ENCODE data around the gene COPZ2.

DNA sequence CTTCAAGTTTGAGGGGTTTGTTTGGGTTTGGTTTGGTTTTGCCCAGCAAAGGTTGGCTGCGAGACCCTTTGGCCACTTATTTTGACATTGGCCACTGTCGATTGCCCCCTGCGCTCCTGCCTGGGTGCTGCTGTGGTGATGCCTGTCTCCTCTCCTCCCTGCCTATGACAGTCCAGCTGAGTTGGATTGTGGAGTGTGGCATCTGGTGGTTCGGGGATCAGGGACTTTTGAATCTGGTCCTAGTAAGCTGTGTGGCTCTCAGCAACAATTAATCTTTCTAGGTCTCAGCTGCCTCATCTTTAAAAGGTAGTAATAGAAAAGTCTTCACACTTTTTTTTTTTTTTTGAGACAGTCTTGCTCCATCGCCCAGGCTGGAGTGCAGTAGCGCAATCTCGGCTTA is 39.6 kb downstream of the COPZ2 start:
- TF ChIP-seq, protein P1, sequence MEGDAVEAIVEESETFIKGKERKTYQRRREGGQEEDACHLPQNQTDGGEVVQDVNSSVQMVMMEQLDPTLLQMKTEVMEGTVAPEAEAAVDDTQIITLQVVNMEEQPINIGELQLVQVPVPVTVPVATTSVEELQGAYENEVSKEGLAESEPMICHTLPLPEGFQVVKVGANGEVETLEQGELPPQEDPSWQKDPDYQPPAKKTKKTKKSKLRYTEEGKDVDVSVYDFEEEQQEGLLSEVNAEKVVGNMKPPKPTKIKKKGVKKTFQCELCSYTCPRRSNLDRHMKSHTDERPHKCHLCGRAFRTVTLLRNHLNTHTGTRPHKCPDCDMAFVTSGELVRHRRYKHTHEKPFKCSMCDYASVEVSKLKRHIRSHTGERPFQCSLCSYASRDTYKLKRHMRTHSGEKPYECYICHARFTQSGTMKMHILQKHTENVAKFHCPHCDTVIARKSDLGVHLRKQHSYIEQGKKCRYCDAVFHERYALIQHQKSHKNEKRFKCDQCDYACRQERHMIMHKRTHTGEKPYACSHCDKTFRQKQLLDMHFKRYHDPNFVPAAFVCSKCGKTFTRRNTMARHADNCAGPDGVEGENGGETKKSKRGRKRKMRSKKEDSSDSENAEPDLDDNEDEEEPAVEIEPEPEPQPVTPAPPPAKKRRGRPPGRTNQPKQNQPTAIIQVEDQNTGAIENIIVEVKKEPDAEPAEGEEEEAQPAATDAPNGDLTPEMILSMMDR (IDR thresholded peaks at IDR 0.05): no peak
- TF ChIP-seq POLR2AphosphoS5 (IDR thresholded peaks at IDR 0.05) (no peak), POLR2A (IDR thresholded peaks at IDR 0.05) (no peak), EP300 (IDR thresholded peaks at IDR 0.05) (no peak)

Data from upper lobe of left lung (tissue), 4 donors.